Measurements from ENCODE around the gene TARS3.

TARS3 gene

DNA sequence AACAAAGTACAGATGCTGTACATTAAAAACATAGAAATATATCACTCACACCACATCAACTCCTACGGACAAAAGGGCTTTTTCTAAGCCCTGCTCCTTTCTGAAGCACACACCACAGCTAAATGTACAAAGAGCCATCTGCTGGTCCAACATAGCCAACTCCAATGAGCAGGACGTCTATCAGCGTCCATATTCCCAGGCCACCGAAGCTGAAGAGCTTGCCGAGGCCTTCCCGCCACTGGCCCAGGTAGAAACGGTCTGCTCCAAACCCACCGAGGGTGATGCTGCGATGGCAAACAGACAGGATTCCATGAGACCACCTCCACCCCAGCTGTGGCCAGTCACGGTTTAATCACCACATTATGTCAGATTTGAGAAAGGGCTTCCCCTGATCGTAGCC lies 81.9 kb downstream of the TARS3 start:
- TF ChIP-seq TAF1 (IDR thresholded peaks at IDR 0.05; ENCODE audit: borderline replicate concordance, insufficient read depth, low read length) (no peak), POLR2AphosphoS5 (IDR thresholded peaks at IDR 0.05; ENCODE audit: low read depth, low read length) (no peak), SIN3A (IDR thresholded peaks at IDR 0.05; ENCODE audit: borderline replicate concordance, insufficient read depth, low read length) (no peak), FOXP2 (optimal IDR thresholded peaks at IDR 0.05; ENCODE audit: borderline replicate concordance, extremely low read depth, extremely low read length, insufficient read depth) (no peak)
- TF ChIP-seq, protein P1, sequence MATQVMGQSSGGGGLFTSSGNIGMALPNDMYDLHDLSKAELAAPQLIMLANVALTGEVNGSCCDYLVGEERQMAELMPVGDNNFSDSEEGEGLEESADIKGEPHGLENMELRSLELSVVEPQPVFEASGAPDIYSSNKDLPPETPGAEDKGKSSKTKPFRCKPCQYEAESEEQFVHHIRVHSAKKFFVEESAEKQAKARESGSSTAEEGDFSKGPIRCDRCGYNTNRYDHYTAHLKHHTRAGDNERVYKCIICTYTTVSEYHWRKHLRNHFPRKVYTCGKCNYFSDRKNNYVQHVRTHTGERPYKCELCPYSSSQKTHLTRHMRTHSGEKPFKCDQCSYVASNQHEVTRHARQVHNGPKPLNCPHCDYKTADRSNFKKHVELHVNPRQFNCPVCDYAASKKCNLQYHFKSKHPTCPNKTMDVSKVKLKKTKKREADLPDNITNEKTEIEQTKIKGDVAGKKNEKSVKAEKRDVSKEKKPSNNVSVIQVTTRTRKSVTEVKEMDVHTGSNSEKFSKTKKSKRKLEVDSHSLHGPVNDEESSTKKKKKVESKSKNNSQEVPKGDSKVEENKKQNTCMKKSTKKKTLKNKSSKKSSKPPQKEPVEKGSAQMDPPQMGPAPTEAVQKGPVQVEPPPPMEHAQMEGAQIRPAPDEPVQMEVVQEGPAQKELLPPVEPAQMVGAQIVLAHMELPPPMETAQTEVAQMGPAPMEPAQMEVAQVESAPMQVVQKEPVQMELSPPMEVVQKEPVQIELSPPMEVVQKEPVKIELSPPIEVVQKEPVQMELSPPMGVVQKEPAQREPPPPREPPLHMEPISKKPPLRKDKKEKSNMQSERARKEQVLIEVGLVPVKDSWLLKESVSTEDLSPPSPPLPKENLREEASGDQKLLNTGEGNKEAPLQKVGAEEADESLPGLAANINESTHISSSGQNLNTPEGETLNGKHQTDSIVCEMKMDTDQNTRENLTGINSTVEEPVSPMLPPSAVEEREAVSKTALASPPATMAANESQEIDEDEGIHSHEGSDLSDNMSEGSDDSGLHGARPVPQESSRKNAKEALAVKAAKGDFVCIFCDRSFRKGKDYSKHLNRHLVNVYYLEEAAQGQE (IDR thresholded peaks at IDR 0.05; ENCODE audit: insufficient read depth in 1 of 2, low read depth in 2 of 2, low read length in 2 of 2), result no peak

DNA sequence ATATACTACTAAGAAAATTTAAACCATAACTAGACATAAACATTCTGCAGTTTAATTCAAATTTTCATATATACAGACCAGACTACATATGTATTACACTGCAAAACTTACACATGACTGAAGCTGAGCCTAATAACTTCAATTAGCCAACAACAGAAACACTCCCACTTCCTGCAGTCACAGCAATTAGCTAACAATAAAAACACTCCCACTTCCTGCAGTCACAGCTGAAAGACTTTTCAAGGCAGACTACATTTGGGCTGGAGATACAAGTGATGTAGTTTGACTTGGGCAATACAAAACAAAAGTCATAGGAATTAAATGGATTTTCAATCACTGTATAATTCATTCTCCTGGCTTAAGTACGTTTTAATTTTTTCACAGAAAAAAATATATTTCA lies 82.4 kb downstream of the TARS3 start:
- TF ChIP-seq TAF1 (IDR thresholded peaks at IDR 0.05; ENCODE audit: borderline replicate concordance, insufficient read depth, low read length), result no peak
- TF ChIP-seq SIN3A (IDR thresholded peaks at IDR 0.05; ENCODE audit: borderline replicate concordance, insufficient read depth, low read length), result peak; percentile 87; the same call in 1 of the 2 replicates
- TF ChIP-seq, protein P1 (IDR thresholded peaks at IDR 0.05; ENCODE audit: insufficient read depth in 1 of 2, low read depth in 2 of 2, low read length in 2 of 2), result no peak
- 0 out of 2 replicates have a peak, but pooled peaks have one; percentile 24 for TF ChIP-seq POLR2AphosphoS5 (IDR thresholded peaks at IDR 0.05; ENCODE audit: low read depth, low read length)

DNA sequence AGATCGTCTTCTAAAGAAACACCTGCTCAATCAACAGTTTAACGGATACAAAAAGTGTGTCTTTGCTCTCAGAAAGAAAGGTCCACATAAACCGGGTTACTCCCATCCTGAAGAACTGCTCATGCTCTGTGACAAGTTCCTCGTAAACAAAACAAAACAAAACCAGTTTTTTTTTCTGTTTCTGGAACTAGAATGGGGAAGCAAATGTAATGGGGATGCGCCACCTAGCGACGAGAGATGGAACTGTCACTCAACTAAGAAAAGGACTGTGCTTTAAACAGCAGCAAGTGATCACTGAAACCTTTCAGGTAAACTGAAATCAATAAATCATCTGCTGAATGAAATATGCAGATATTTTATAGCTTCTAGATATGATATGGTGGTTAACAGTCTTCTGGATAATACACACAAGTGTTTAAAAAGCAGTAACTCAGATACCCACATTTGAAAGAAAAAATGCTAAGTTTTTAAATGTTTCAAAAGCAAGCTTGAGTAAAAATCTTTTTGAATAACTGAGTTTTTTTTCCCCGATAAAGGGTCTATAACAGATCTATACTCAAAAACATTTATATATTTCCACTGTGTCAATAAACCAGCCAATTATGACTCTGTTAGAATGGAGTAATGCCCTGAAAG lies 83.0 kb downstream of the TARS3 start:
- TF ChIP-seq SIN3A (IDR thresholded peaks at IDR 0.05; ENCODE audit: borderline replicate concordance, insufficient read depth, low read length) (no peak), POLR2AphosphoS5 (IDR thresholded peaks at IDR 0.05; ENCODE audit: low read depth, low read length) (no peak)

DNA sequence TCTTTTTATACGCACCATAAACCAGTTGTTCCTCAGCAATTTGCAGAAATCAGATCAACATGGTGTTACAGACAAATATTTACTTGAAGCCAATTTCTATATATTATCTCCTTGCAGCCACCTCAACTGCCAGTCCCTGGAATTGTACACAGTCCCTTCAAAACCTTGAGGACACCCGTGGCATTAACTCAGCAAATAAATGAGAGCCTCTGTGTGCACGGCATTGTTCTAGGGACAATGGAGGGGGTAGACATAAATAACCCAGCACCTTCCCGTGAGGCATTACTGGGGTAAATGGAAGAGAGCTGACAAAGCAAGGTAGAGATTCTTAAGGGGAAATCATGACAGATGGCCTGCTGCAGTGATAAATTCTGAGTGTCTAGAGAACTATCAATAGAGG lies 84.6 kb downstream of the TARS3 start:
- TF ChIP-seq, protein P1 (IDR thresholded peaks at IDR 0.05; ENCODE audit: insufficient read depth in 1 of 2, low read depth in 2 of 2, low read length in 2 of 2), result no peak
- TF ChIP-seq POLR2AphosphoS5 (IDR thresholded peaks at IDR 0.05; ENCODE audit: low read depth, low read length) (no peak), FOXP2 (optimal IDR thresholded peaks at IDR 0.05; ENCODE audit: borderline replicate concordance, extremely low read depth, extremely low read length, insufficient read depth) (no peak), SIN3A (IDR thresholded peaks at IDR 0.05; ENCODE audit: borderline replicate concordance, insufficient read depth, low read length) (no peak)

DNA sequence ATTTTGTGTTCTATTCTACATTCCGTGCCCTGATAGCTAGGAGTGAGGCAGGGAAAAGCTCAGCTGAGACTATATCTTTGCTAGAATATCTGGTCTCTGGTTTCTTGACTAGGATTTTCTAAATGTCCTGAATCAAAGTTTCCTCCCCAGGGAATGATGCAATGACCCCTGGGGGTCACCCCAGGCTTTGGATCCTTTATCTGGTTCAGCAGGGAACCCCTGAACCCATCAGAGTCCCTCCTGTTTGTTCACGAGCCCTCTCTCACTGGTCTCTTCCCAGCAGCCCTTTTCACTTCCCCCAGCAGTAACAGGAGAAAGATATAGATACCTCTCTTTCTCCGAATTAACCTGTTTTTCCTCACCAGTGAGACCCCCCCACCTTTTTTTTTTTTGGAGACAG lies 86.4 kb downstream of the TARS3 start:
- TF ChIP-seq POLR2AphosphoS5 (IDR thresholded peaks at IDR 0.05; ENCODE audit: low read depth, low read length), result no peak
- TF ChIP-seq, protein P1 (IDR thresholded peaks at IDR 0.05; ENCODE audit: insufficient read depth in 1 of 2, low read depth in 2 of 2, low read length in 2 of 2), result no peak
- TF ChIP-seq SIN3A (IDR thresholded peaks at IDR 0.05; ENCODE audit: borderline replicate concordance, insufficient read depth, low read length), result no peak
- no peak for TF ChIP-seq TAF1 (IDR thresholded peaks at IDR 0.05; ENCODE audit: borderline replicate concordance, insufficient read depth, low read length)
- TF ChIP-seq FOXP2 (optimal IDR thresholded peaks at IDR 0.05; ENCODE audit: borderline replicate concordance, extremely low read depth, extremely low read length, insufficient read depth), result no peak

Measured in PFSK-1 (cell line).